ENCODE data around the gene ASPDH. TPM values are rescaled to one million over a fixed set of nuclear protein-coding genes. Genes with fewer than 3 reads are reported as not detected.

The ASPDH gene
- total RNA-seq, 4 donors from 2014 or later, result not detected

DNA sequence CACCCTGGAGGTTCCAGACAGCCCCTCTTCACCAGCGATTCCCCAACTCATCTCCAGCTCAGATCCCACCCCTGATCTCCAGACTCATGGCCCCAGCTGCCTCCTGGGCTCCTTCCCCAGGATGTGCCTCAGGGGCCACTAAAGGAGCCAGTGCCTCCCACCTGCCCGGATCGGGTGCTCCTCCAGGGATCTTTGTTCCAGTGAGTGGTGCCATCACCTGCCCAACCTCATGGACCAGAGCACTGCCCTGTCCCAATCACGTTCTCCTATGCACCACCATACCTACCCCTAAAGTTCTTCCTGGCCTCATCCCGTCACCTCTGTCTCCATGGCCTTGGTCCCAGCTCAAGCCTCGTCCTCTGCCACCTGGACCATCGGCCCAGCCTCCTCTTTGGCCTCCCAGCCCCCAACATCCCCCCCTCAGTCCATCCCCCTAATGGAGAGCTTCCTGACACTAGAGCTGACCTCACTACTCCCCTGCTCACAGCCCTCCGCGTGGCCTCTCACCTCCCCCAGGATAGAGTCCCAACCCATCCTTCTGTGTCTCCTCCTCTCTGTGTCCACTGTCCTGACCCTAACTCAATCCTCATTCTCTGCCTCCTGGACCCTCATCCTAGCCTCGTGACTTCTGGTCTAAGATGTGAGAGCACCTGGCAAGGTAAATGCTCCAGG, 28.3 kb downstream of the ASPDH start:
- Histone ChIP-seq H3K4me1 (peaks cover 1 to 10% of the 10 kb centered on the region in 2 donors), H3K36me3 (peaks cover 0 to 33% of the 10 kb centered on the region in 2 donors), H3K27me3 (no peaks in the 10 kb centered on the region), H3K27ac (peak overlapping the region in 2 of 4 donors; percentile 26 to 85), H3K4me3 (no peak overlapping the region), H3K9me3 (no peaks in the 10 kb centered on the region)
- intact Hi-C loops (cut with DNase I; ENCODE audit: low total_unique reads) (loop anchor here (10.0 kb wide), 1 partner anchor 281 kb away; the partner anchor contains the start of gene MYH14), in situ Hi-C loops (cut with MboI; ENCODE audit: low sequenced_read_pairs in 4 of 4) (no loop called here)
- no peak for TF ChIP-seq POLR2A (IDR thresholded peaks at IDR 0.05)
- TF ChIP-seq, protein P1, sequence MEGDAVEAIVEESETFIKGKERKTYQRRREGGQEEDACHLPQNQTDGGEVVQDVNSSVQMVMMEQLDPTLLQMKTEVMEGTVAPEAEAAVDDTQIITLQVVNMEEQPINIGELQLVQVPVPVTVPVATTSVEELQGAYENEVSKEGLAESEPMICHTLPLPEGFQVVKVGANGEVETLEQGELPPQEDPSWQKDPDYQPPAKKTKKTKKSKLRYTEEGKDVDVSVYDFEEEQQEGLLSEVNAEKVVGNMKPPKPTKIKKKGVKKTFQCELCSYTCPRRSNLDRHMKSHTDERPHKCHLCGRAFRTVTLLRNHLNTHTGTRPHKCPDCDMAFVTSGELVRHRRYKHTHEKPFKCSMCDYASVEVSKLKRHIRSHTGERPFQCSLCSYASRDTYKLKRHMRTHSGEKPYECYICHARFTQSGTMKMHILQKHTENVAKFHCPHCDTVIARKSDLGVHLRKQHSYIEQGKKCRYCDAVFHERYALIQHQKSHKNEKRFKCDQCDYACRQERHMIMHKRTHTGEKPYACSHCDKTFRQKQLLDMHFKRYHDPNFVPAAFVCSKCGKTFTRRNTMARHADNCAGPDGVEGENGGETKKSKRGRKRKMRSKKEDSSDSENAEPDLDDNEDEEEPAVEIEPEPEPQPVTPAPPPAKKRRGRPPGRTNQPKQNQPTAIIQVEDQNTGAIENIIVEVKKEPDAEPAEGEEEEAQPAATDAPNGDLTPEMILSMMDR (IDR thresholded peaks at IDR 0.05 in 4 of 5, conservative IDR thresholded peaks at IDR 0.05 in 1 of 5), result no peak
- ATAC-seq (no peak), DNase-seq (no peak)

DNA sequence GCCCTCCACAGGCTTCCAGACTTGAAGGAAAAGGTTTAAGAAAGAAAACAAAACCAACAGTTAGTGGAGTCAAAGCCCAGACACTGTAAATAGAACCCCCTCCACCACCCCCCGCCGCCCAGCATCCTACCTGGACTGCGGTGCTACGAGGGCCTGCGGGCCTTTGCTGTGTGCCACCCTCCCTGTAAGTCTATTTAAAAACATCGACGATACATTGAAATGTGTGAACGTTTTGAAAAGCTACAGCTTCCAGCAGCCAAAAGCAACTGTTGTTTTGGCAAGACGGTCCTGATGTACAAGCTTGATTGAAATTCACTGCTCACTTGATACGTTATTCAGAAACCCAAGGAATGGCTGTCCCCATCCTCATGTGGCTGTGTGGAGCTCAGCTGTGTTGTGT, 30.8 kb downstream of the ASPDH start:
- peak overlapping the region in 2 of 4 donors; percentile 22 to 42 for H3K27ac ChIP-seq
- no peak overlapping the region for H3K4me3 ChIP-seq
- intact Hi-C loops (cut with DNase I; ENCODE audit: low total_unique reads), result loop anchor here (10.0 kb wide), 1 partner anchor 278 kb away; the partner anchor contains the start of gene MYH14
- H3K27me3 ChIP-seq, result no peaks in the 10 kb centered on the region
- H3K9me3 ChIP-seq, result no peaks in the 10 kb centered on the region
- H3K36me3 ChIP-seq, result peaks cover 0 to 54% of the 10 kb centered on the region in 2 donors
- peaks cover under 1 to 4% of the 10 kb centered on the region in 2 donors for H3K4me1 ChIP-seq
- DNase-seq (no peak), ATAC-seq (no peak)
- TF ChIP-seq POLR2A (IDR thresholded peaks at IDR 0.05), result no peak
- TF ChIP-seq, protein P1 (IDR thresholded peaks at IDR 0.05 in 4 of 5, conservative IDR thresholded peaks at IDR 0.05 in 1 of 5), result no peak
- in situ Hi-C loops (cut with MboI; ENCODE audit: low sequenced_read_pairs in 4 of 4), result no loop called here

DNA sequence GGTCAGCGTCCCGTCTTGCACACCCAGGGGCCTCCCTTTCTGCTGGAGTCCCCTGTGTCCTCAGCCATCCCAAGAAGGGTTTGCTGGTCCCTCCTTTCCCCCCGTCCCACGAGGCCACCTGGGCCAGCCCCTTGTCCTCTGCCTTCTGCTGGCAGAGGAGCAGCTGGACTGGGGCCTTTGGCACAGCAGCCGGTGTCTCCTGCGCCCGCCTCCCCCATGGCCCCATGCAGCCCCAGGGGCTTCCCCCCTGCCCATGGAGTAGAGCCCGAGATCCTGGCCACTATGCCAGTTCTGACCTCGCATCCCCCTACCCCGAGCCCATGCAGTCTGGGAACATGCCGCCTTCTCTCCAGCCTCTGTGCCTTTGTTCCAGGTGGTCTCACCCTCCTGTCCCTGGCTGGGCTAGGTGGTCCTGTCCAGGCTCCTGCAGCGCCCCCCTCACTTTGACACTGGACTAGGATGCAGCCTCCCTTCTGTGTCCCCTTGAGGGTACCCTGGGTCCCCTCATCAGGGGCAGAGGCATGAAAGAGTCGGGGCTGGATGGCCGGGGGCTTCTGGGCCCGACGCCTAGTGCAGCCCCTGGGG, 31.4 kb downstream of the ASPDH start:
- H3K4me3 ChIP-seq, result no peak overlapping the region
- intact Hi-C loops (cut with DNase I; ENCODE audit: low total_unique reads) (loop anchor here (10.0 kb wide), 1 partner anchor 278 kb away; the partner anchor contains the start of gene MYH14), in situ Hi-C loops (cut with MboI; ENCODE audit: low sequenced_read_pairs in 4 of 4) (no loop called here)
- H3K27me3 ChIP-seq, result no peaks in the 10 kb centered on the region
- H3K4me1 ChIP-seq, result peaks cover 6 to 8% of the 10 kb centered on the region in 2 donors
- peaks cover 0 to 51% of the 10 kb centered on the region in 2 donors for H3K36me3 ChIP-seq
- ATAC-seq (no peak), DNase-seq (no peak)
- peak overlapping the region in 1 of 4 donors; percentile 22 for H3K27ac ChIP-seq
- no peaks in the 10 kb centered on the region for H3K9me3 ChIP-seq
- no peak for TF ChIP-seq POLR2A (IDR thresholded peaks at IDR 0.05)
- TF ChIP-seq, protein P1 (IDR thresholded peaks at IDR 0.05 in 4 of 5, conservative IDR thresholded peaks at IDR 0.05 in 1 of 5), result no peak

DNA sequence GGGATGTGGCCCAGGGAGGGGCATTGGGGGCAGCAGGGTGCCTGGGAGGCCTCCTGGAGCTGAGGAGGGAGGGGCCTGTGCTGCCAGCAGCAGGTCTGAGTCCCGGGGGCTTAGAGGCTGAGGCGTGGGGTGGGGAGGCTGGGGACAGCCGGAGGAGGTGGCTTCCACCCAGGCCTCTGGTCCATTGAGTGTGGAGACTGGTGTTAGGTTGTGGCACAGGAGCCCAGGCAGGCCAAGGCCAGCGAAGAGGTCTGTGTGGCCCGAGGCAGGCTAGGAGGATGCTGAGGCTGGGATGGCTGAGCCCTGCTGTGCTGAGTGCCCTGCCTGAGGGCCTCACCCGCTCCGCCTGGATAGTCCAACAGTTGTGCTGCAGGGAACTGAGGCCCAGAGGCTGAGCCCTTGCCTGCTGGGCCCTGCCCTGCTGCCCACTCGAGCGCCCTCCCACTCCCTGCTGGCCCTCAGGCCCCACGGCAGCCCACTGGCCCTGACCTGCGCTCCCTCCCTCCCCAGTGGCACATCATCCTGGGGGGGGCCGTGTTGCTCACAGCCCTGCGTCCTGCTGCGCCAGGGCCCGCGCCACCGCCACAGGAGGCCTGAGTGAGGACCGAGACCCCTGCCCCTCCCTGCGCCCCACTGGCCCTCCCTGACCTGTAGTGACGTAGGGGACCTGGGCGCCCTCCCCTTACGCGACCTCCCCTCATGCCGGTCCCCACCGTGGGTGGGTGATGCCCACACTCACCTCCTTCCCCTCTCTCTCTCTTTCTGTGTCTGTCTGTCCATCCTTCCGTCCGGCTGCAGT, 32.2 kb downstream of the ASPDH start:
- DNase-seq (no peak), ATAC-seq (no peak)
- intact Hi-C loops (cut with DNase I; ENCODE audit: low total_unique reads) (loop anchor here (10.0 kb wide), 1 partner anchor 277 kb away; the partner anchor contains the start of gene MYH14), in situ Hi-C loops (cut with MboI; ENCODE audit: low sequenced_read_pairs in 4 of 4) (no loop called here)
- peaks cover 0 to 43% of the 10 kb centered on the region in 2 donors for H3K36me3 ChIP-seq
- no peaks in the 10 kb centered on the region for H3K9me3 ChIP-seq
- TF ChIP-seq, protein P1 (IDR thresholded peaks at IDR 0.05 in 4 of 5, conservative IDR thresholded peaks at IDR 0.05 in 1 of 5), result no peak
- TF ChIP-seq POLR2A (IDR thresholded peaks at IDR 0.05), result no peak
- H3K27me3 ChIP-seq, result no peaks in the 10 kb centered on the region
- H3K27ac ChIP-seq, result no peak overlapping the region
- H3K4me3 ChIP-seq, result no peak overlapping the region
- peaks cover 13 to 15% of the 10 kb centered on the region in 2 donors for H3K4me1 ChIP-seq
